ENCODE results near the gene MYBPC3.

Gene MYBPC3

DNA sequence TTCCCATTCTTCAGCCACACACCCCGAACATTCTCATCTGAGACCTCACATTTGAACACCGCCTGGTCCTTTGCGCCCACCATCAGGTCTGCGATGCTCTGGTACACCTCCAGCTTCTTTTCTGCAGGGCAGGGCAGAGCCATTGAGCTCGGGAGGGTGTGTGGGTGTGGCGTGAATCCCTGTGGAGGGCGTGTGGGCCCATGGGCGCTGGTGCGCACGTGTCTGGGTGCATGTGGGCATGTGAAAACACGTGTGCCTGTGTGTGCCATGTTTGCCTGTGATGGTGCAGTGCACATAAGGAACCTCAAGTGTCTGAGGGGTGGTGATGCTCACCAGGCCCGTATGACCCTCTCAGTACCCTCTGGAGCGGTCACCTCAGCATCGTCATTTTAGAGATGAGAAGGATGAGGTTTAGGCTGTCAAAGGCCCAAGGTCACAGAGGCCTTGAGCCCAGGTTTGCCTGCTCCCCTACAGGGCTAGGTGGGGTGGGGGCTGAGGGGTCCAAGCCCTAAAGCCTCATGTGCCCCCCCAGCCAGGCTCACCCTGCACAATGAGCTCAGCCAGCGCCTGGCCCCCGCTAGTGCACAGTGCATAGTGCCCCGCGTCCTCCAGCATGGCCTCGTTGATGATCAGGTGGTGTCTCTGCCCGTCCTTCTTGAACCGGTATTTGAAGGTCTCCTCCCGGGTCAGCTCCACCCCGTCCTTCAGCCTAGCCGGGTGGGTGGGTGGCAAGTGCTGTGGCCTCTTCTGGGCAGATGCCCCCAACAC, 10.3 kb downstream of the MYBPC3 start:
- H3K36me3 ChIP-seq (ENCODE audit: control insufficient read depth in 1 of 2, insufficient read depth in 2 of 2, low read length in 2 of 2), result no peaks in the 10 kb centered on the region
- no CpG with 5 or more reads among the region's 24 CpGs for WGBS (ENCODE audit: extremely low coverage, insufficient coverage, insufficient read length)
- peaks cover 4 to 6% of the 10 kb centered on the region in 2 experiments for H3K4me1 ChIP-seq (ENCODE audit: control insufficient read depth in 1 of 2, insufficient read depth in 2 of 2, low read length in 2 of 2)
- H3K79me2 ChIP-seq (ENCODE audit: control insufficient read depth, insufficient read depth, low read length, poor library complexity), result no peaks in the 10 kb centered on the region
- H3K4me2 ChIP-seq (ENCODE audit: low read length), result no peak overlapping the region
- H3K9me3 ChIP-seq (ENCODE audit: insufficient read depth, low read depth, low read length), result no peaks in the 10 kb centered on the region
- no peak overlapping the region for H4K8ac ChIP-seq (ENCODE audit: low read depth, low read length)
- H2AFZ ChIP-seq (ENCODE audit: insufficient read depth, low read length, poor library complexity), result no peak overlapping the region
- no peak overlapping the region for H3K4ac ChIP-seq (ENCODE audit: low read depth, low read length)
- DNase-seq, result no peak
- no peak overlapping the region for H3K23ac ChIP-seq (ENCODE audit: low read length)
- no peak overlapping the region for H2AK5ac ChIP-seq (ENCODE audit: low read length)
- no peak overlapping the region for H3K14ac ChIP-seq (ENCODE audit: low read length)
- H4K91ac ChIP-seq (ENCODE audit: low read depth, low read length), result no peak overlapping the region
- H3K18ac ChIP-seq (ENCODE audit: low read length), result no peak overlapping the region
- H3K27me3 ChIP-seq (ENCODE audit: insufficient read depth, low read length), result no peaks in the 10 kb centered on the region
- H4K12ac ChIP-seq (ENCODE audit: low read depth, low read length), result no peak overlapping the region
- no peak overlapping the region for H3K4me3 ChIP-seq (ENCODE audit: low read depth, low read length)
- no peak overlapping the region for H2BK5ac ChIP-seq (ENCODE audit: low read depth, low read length, poor library complexity)
- no peak overlapping the region for H3K27ac ChIP-seq (ENCODE audit: low read depth, low read length)
- no peak overlapping the region for H2BK120ac ChIP-seq (ENCODE audit: insufficient read depth, low read length, poor library complexity)
- no peak overlapping the region for H3K9ac ChIP-seq (ENCODE audit: low read length)
- H3K79me1 ChIP-seq (ENCODE audit: low read length), result no peaks in the 10 kb centered on the region
- H2BK12ac ChIP-seq (ENCODE audit: low read length), result no peak overlapping the region

DNA sequence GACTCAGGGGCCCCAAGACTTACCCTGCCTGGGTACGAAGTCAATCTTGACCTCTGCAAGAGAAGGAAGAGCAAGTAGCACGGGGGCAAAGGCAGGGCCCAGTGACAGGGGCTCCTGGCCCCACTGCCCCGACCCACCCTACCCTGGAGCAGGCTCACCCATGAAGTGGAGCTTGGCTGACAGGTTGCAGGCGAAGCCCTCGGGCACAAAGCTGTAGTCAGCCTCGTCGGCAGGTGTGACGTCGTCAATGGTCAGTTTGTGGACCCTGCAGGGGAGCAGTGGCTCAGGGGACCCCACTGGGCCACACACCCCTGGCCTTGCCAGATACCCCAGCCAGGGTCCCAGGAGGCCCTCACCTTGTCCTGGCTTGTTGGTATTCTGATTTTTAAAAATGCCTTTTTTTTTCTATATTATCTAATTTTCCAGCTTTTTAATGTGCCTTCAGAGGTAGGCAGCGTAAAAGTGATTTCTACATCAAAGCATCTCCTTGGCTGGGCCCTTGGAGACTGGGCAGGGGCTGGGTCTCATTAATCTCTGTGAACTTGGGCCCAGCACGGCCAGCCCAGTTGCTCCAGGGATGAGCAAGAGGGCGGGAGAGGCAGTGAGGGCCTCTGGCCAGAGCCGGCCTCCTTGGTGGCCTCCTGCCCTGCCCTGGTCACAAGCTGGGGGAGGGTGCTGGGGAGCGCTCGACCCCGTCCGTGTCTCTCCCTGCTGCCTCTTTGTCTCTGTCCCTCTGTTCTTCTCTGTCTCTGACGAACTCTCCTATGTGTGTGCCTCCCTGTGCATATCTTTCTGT, 11.3 kb downstream of the MYBPC3 start:
- Histone ChIP-seq H3K4me1 (ENCODE audit: control insufficient read depth in 1 of 2, insufficient read depth in 2 of 2, low read length in 2 of 2) (peaks cover 4 to 6% of the 10 kb centered on the region in 2 experiments), H2AFZ (ENCODE audit: insufficient read depth, low read length, poor library complexity) (no peak overlapping the region), H2BK12ac (ENCODE audit: low read length) (no peak overlapping the region), H2BK120ac (ENCODE audit: insufficient read depth, low read length, poor library complexity) (no peak overlapping the region), H3K27me3 (ENCODE audit: insufficient read depth, low read length) (no peaks in the 10 kb centered on the region), H3K9ac (ENCODE audit: low read length) (no peak overlapping the region), H3K79me1 (ENCODE audit: low read length) (no peaks in the 10 kb centered on the region), H3K23ac (ENCODE audit: low read length) (no peak overlapping the region), H4K12ac (ENCODE audit: low read depth, low read length) (no peak overlapping the region), H3K4me3 (ENCODE audit: low read depth, low read length) (no peak overlapping the region), H3K4me2 (ENCODE audit: low read length) (no peak overlapping the region), H3K14ac (ENCODE audit: low read length) (no peak overlapping the region), H4K8ac (ENCODE audit: low read depth, low read length) (no peak overlapping the region), H2AK5ac (ENCODE audit: low read length) (no peak overlapping the region), H3K4ac (ENCODE audit: low read depth, low read length) (no peak overlapping the region), H3K18ac (ENCODE audit: low read length) (no peak overlapping the region), H3K79me2 (ENCODE audit: control insufficient read depth, insufficient read depth, low read length, poor library complexity) (no peaks in the 10 kb centered on the region), H3K36me3 (ENCODE audit: control insufficient read depth in 1 of 2, insufficient read depth in 2 of 2, low read length in 2 of 2) (no peaks in the 10 kb centered on the region), H2BK5ac (ENCODE audit: low read depth, low read length, poor library complexity) (no peak overlapping the region), H4K91ac (ENCODE audit: low read depth, low read length) (no peak overlapping the region), H3K27ac (ENCODE audit: low read depth, low read length) (no peak overlapping the region), H3K9me3 (ENCODE audit: insufficient read depth, low read depth, low read length) (no peaks in the 10 kb centered on the region)
- no peak for DNase-seq
- WGBS (ENCODE audit: extremely low coverage, insufficient coverage, insufficient read length), result no CpG with 5 or more reads among the region's 18 CpGs

DNA sequence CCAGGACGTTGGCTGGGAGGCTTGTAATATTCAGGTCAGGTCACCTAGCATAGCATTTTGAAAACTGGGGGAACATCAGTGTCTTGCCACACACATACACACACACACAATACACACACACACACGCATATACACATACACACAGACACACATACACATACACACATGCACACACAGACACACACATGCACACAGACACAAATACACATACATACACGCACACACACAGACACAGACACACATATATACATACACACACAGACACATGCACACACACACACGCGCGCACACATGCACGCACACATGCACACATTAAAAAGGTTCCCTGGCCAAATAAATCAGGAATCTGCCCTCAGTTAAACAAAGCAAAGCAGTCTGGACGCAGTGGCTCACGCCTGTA, 12.5 kb downstream of the MYBPC3 start:
- H4K12ac ChIP-seq (ENCODE audit: low read depth, low read length), result no peak overlapping the region
- H2BK5ac ChIP-seq (ENCODE audit: low read depth, low read length, poor library complexity), result no peak overlapping the region
- H3K14ac ChIP-seq (ENCODE audit: low read length), result no peak overlapping the region

DNA sequence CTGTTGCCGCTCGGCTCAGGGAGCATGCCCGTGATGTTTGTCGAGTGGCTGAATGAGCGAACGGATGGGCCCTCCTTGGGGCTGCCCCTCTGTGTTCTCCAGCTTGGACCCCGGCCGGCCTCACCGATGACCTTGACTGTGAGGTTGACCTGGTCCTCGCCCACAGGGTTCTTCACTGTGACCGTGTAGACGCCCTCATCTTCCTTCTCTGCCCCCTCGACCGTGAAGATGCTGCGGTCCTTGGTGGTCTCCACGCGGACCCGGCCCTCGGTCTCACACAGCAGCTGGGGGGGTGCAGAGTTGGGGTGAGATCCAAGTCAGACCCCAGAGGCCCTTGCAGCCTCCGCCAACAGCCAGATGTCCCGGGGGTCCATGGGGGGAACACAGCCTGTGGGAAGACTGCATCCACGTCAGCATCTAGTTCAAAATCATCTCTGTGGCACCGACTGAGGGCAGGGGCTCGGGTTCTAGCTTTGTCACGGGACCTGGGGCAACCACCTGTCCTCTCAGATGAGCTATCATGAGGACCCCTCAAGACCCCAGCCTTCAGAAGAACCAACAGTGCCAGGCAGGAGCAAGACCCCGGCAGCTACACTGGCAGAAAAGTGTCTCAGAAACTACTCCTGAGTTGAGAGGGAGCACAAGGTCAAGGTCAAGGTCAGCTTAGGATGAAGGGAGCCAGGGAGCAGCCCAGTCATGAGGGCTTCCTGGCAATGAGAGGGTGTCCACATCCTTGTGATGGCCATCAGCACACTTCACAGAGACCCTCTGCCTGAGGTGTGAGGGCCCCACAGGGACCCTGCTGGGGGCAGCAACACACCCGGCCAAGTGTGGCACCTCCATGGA, 13.9 kb downstream of the MYBPC3 start:
- peaks cover 4 to 6% of the 10 kb centered on the region in 2 experiments for H3K4me1 ChIP-seq (ENCODE audit: control insufficient read depth in 1 of 2, insufficient read depth in 2 of 2, low read length in 2 of 2)
- H4K8ac ChIP-seq (ENCODE audit: low read depth, low read length), result no peak overlapping the region
- H3K14ac ChIP-seq (ENCODE audit: low read length), result no peak overlapping the region
- no peak for DNase-seq
- no peak overlapping the region for H2AK5ac ChIP-seq (ENCODE audit: low read length)
- no peaks in the 10 kb centered on the region for H3K79me1 ChIP-seq (ENCODE audit: low read length)
- no peak overlapping the region for H3K18ac ChIP-seq (ENCODE audit: low read length)
- H3K27ac ChIP-seq (ENCODE audit: low read depth, low read length), result no peak overlapping the region
- H2BK12ac ChIP-seq (ENCODE audit: low read length), result no peak overlapping the region
- no peak overlapping the region for H4K12ac ChIP-seq (ENCODE audit: low read depth, low read length)
- no peaks in the 10 kb centered on the region for H3K36me3 ChIP-seq (ENCODE audit: control insufficient read depth in 1 of 2, insufficient read depth in 2 of 2, low read length in 2 of 2)
- H4K91ac ChIP-seq (ENCODE audit: low read depth, low read length), result no peak overlapping the region
- H2BK120ac ChIP-seq (ENCODE audit: insufficient read depth, low read length, poor library complexity), result no peak overlapping the region
- no peak overlapping the region for H2AFZ ChIP-seq (ENCODE audit: insufficient read depth, low read length, poor library complexity)
- no peak overlapping the region for H3K4me2 ChIP-seq (ENCODE audit: low read length)
- H3K79me2 ChIP-seq (ENCODE audit: control insufficient read depth, insufficient read depth, low read length, poor library complexity), result no peaks in the 10 kb centered on the region
- H3K27me3 ChIP-seq (ENCODE audit: insufficient read depth, low read length), result no peaks in the 10 kb centered on the region
- no peak overlapping the region for H3K23ac ChIP-seq (ENCODE audit: low read length)
- WGBS (ENCODE audit: extremely low coverage, insufficient coverage, insufficient read length), result no CpG with 5 or more reads among the region's 27 CpGs
- H3K9ac ChIP-seq (ENCODE audit: low read length), result no peak overlapping the region
- H3K4me3 ChIP-seq (ENCODE audit: low read depth, low read length), result no peak overlapping the region
- H3K9me3 ChIP-seq (ENCODE audit: insufficient read depth, low read depth, low read length), result peaks cover 3% of the 10 kb centered on the region
- no peak overlapping the region for H2BK5ac ChIP-seq (ENCODE audit: low read depth, low read length, poor library complexity)
- no peak overlapping the region for H3K4ac ChIP-seq (ENCODE audit: low read depth, low read length)

More for the DNA sequence above, 12.5 kb downstream of the MYBPC3 start:
- Histone ChIP-seq H2AK5ac (ENCODE audit: low read length) (no peak overlapping the region), H2BK12ac (ENCODE audit: low read length) (no peak overlapping the region), H4K8ac (ENCODE audit: low read depth, low read length) (no peak overlapping the region), H3K23ac (ENCODE audit: low read length) (no peak overlapping the region), H3K36me3 (ENCODE audit: control insufficient read depth in 1 of 2, insufficient read depth in 2 of 2, low read length in 2 of 2) (no peaks in the 10 kb centered on the region), H3K9me3 (ENCODE audit: insufficient read depth, low read depth, low read length) (peaks cover under 1% of the 10 kb centered on the region), H3K79me2 (ENCODE audit: control insufficient read depth, insufficient read depth, low read length, poor library complexity) (no peaks in the 10 kb centered on the region), H3K27ac (ENCODE audit: low read depth, low read length) (no peak overlapping the region), H4K91ac (ENCODE audit: low read depth, low read length) (no peak overlapping the region), H3K9ac (ENCODE audit: low read length) (no peak overlapping the region), H3K18ac (ENCODE audit: low read length) (no peak overlapping the region), H3K4me2 (ENCODE audit: low read length) (no peak overlapping the region), H3K4me1 (ENCODE audit: control insufficient read depth in 1 of 2, insufficient read depth in 2 of 2, low read length in 2 of 2) (peaks cover 4 to 6% of the 10 kb centered on the region in 2 experiments), H3K4me3 (ENCODE audit: low read depth, low read length) (no peak overlapping the region), H2BK120ac (ENCODE audit: insufficient read depth, low read length, poor library complexity) (no peak overlapping the region), H3K4ac (ENCODE audit: low read depth, low read length) (no peak overlapping the region), H3K27me3 (ENCODE audit: insufficient read depth, low read length) (no peaks in the 10 kb centered on the region), H3K79me1 (ENCODE audit: low read length) (no peaks in the 10 kb centered on the region), H2AFZ (ENCODE audit: insufficient read depth, low read length, poor library complexity) (no peak overlapping the region)
- no peak for DNase-seq
- no CpG with 5 or more reads among the region's 9 CpGs for WGBS (ENCODE audit: extremely low coverage, insufficient coverage, insufficient read length)

Measured in trophoblast cell (in vitro differentiated cells and primary cell).